ENCODE measurements around the gene EPG5. TPM values are rescaled to one million over a fixed set of nuclear protein-coding genes. Genes with fewer than 3 reads are reported as not detected.
A peak's percentile ranks its signal among the peaks of the same experiment; 100 is the strongest.
"Not testable (repeated sequence)": the region's sequence is repeated elsewhere in the genome, so short reads cannot be mapped to it uniquely, and the experiment has no call there.

The EPG5 gene
- total RNA-seq, 1 experiment from 2014 or later: 5.2 TPM

DNA sequence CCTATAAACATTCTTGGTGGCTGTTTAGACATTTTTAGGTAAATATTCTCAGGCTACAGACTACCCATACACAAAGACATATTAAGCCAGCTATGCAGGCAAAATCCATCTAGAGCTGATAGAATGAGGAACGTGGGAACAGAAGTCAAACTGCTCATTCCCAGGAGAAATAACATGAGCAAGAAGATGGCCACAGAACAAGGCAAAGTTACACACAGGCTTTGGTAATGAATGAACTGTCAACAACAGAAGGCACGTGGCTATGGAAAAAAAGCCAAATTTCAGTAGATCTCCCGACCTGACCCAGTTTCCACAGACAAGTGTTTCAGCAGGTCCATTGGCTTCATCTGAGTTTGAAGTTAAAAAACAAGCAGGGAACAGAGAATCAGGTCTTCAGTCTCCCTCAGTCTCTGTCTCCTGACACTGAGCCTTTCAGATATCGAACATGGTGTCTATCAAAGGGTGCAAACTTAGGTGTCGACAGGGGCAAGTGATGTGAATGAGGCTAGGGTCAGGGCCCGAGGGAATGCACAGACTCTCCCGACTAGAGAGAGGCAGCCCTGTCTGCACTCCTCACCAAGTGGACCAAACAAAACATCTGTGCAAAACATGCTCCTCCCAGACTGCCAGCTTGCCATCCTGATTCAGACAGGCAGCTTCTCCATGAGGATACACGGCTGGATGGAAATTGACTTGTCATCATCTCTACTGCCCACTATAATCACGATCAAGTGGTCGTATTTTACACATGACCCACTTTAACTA is 115.8 kb downstream of the EPG5 start:
- no peak for DNase-seq
- Histone ChIP-seq H3K27me3 (ENCODE audit: control insufficient read depth, insufficient read depth, low read length) (no peaks in the 10 kb centered on the region), H3K4me3 (ENCODE audit: insufficient read depth, low read depth, low read length) (no peak overlapping the region), H3K36me3 (replicated peaks; ENCODE audit: control insufficient read depth, insufficient read depth, low read length) (peaks cover 7% of the 10 kb centered on the region)

GRCh38 chr18:45850021-45850420 is 117.1 kb downstream of the EPG5 start:
- DNase-seq: peak; percentile 64
- H3K4me3 ChIP-seq (ENCODE audit: insufficient read depth, low read depth, low read length): no peak overlapping the region
- H3K27me3 ChIP-seq (ENCODE audit: control insufficient read depth, insufficient read depth, low read length): no peaks in the 10 kb centered on the region
- peaks cover 7% of the 10 kb centered on the region for H3K36me3 ChIP-seq (replicated peaks; ENCODE audit: control insufficient read depth, insufficient read depth, low read length)

GRCh38 chr18:45849529-45849928 is 117.6 kb downstream of the EPG5 start:
- no peaks in the 10 kb centered on the region for H3K27me3 ChIP-seq (ENCODE audit: control insufficient read depth, insufficient read depth, low read length)
- no peak for DNase-seq
- H3K4me3 ChIP-seq (ENCODE audit: insufficient read depth, low read depth, low read length): no peak overlapping the region
- peaks cover 7% of the 10 kb centered on the region for H3K36me3 ChIP-seq (replicated peaks; ENCODE audit: control insufficient read depth, insufficient read depth, low read length)

- H3K27me3 ChIP-seq (ENCODE audit: control insufficient read depth, insufficient read depth, low read length); H3K4me3 ChIP-seq (ENCODE audit: insufficient read depth, low read depth, low read length); DNase-seq; H3K36me3 ChIP-seq (replicated peaks; ENCODE audit: control insufficient read depth, insufficient read depth, low read length): not testable (repeated sequence)
These were observed 118.5 kb downstream of the EPG5 start for GRCh38 chr18:45848643-45849042.

GRCh38 chr18:45847119-45847518 is 120.0 kb downstream of the EPG5 start:
- DNase-seq: no peak
- Histone ChIP-seq H3K27me3 (ENCODE audit: control insufficient read depth, insufficient read depth, low read length) (no peaks in the 10 kb centered on the region), H3K4me3 (ENCODE audit: insufficient read depth, low read depth, low read length) (no peak overlapping the region), H3K36me3 (replicated peaks; ENCODE audit: control insufficient read depth, insufficient read depth, low read length) (peaks cover 7% of the 10 kb centered on the region)

DNA sequence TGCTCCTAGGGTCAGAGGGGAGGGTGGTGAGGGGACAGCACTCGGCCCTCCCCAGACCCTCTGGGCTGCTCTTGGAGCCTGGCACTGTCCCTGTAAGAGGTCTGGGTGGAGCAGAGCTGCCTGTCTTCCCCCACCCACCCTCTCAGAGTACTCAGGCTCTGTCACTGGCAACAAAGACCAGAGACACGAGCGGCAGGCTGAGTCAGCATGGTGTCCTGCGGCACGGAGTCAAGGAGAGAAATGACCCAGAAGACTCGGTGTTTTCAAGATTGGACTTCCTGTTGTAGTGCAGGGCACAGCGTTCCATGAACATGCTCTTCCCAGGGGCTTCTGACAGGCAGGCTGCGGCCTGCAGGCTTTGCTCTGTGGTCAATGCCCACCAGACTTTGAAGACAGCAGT is 121.7 kb downstream of the EPG5 start:
- Histone ChIP-seq H3K27me3 (ENCODE audit: control insufficient read depth, insufficient read depth, low read length) (no peaks in the 10 kb centered on the region), H3K36me3 (replicated peaks; ENCODE audit: control insufficient read depth, insufficient read depth, low read length) (peaks cover 5% of the 10 kb centered on the region), H3K4me3 (ENCODE audit: insufficient read depth, low read depth, low read length) (no peak overlapping the region)
- DNase-seq: no peak

DNA sequence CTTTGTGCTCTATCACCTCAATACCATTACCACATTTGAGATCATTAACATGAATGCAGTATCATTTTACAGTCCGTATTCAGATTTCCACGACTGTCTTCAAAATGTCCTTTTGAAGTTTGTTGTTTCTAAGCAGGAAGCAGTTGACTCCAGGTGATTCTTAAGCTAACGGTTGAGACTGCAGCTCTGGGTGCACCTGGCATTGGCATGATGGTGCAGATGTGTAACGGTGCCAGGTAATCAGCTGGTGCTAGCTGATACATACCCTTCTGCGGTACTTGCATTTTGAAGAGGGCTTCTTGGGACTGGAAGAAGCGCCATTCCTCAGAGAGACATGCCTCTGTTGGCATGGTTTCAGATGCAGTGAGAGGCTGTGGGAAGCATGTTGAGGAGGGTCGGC is 122.2 kb downstream of the EPG5 start:
- no peak overlapping the region for H3K4me3 ChIP-seq (ENCODE audit: insufficient read depth, low read depth, low read length)
- peaks cover 5% of the 10 kb centered on the region for H3K36me3 ChIP-seq (replicated peaks; ENCODE audit: control insufficient read depth, insufficient read depth, low read length)
- no peak for DNase-seq
- H3K27me3 ChIP-seq (ENCODE audit: control insufficient read depth, insufficient read depth, low read length): no peaks in the 10 kb centered on the region

DNA sequence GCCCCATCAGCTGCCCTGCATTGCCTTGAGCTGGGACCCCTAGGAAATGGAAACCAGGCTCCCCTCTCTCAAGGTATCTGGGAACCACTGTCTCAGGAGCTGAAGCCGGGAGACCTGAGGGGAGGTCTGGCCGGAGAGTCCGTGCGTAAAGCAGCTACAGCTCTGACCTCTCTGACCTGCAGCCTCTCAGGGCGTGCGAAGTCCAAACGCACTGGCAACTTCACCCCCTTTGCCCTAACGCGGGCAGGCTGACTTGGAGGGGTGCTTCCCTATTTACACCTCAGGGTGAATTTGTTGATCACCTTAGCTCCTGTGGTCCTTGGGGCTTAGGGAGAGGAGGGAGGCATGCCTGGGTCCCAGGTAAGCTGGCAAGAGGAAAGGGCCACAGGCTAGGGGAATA is 124.1 kb downstream of the EPG5 start:
- no peak for DNase-seq
- no peaks in the 10 kb centered on the region for H3K36me3 ChIP-seq (replicated peaks; ENCODE audit: control insufficient read depth, insufficient read depth, low read length)
- peaks cover 5% of the 10 kb centered on the region for H3K27me3 ChIP-seq (ENCODE audit: control insufficient read depth, insufficient read depth, low read length)
- no peak overlapping the region for H3K4me3 ChIP-seq (ENCODE audit: insufficient read depth, low read depth, low read length)

GRCh38 chr18:45841765-45842442 is 125.2 kb downstream of the EPG5 start:
- Histone ChIP-seq H3K27me3 (ENCODE audit: control insufficient read depth, insufficient read depth, low read length) (peaks cover 16% of the 10 kb centered on the region), H3K36me3 (replicated peaks; ENCODE audit: control insufficient read depth, insufficient read depth, low read length) (no peaks in the 10 kb centered on the region), H3K4me3 (ENCODE audit: insufficient read depth, low read depth, low read length) (no peak overlapping the region)
- no peak for DNase-seq

DNA sequence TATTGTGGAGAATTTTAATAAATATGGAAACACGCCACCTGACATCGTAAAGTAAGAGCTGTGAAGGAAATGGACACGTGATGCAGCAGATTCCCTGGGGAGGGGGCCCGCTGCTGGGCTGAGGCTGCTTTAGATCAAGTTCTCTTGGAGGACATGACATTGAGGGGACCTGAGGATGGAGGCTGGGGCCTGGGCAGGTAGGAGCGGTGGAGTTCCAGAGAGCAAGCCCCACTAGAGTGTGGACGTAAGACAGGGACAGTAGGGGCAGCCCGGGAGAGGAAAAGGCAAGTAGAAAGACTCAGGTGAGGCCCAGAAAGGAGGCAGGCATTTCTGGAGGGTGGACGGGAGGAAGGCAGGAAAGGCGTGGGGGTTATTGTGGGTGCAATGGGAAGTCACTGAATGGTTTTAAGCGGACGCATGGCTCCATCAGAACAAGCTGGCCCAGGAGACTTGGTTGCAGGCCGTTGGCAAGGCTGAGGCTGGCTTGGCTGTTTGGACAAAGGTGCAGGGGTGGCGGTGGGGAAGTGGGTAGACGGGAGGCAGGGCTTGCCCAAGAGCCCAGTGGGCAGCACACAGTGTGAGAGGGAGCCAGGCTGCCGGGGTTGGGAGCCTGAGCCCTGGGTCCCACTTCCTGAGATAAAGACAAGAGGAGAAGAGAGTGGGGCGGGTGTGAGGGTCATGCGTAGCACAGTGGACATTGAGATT is 125.9 kb downstream of the EPG5 start:
- no peak overlapping the region for H3K4me3 ChIP-seq (ENCODE audit: insufficient read depth, low read depth, low read length)
- H3K36me3 ChIP-seq (replicated peaks; ENCODE audit: control insufficient read depth, insufficient read depth, low read length): no peaks in the 10 kb centered on the region
- H3K27me3 ChIP-seq (ENCODE audit: control insufficient read depth, insufficient read depth, low read length): peaks cover 21% of the 10 kb centered on the region
- DNase-seq: no peak

- Histone ChIP-seq H3K4me3 (ENCODE audit: insufficient read depth, low read depth, low read length) (no peak overlapping the region), H3K36me3 (replicated peaks; ENCODE audit: control insufficient read depth, insufficient read depth, low read length) (no peaks in the 10 kb centered on the region), H3K27me3 (ENCODE audit: control insufficient read depth, insufficient read depth, low read length) (peaks cover 25% of the 10 kb centered on the region)
- DNase-seq: peak; percentile 79
These were observed 127.4 kb downstream of the EPG5 start for GRCh38 chr18:45839414-45840395.

GRCh38 chr18:45838302-45839070 is 128.6 kb downstream of the EPG5 start:
- Histone ChIP-seq H3K36me3 (replicated peaks; ENCODE audit: control insufficient read depth, insufficient read depth, low read length) (no peaks in the 10 kb centered on the region), H3K27me3 (ENCODE audit: control insufficient read depth, insufficient read depth, low read length) (peaks cover 25% of the 10 kb centered on the region), H3K4me3 (ENCODE audit: insufficient read depth, low read depth, low read length) (no peak overlapping the region)

GRCh38 chr18:45837283-45838070 is 129.7 kb downstream of the EPG5 start:
- Histone ChIP-seq H3K36me3 (replicated peaks; ENCODE audit: control insufficient read depth, insufficient read depth, low read length) (no peaks in the 10 kb centered on the region), H3K4me3 (ENCODE audit: insufficient read depth, low read depth, low read length) (peak overlapping the region; percentile 47), H3K27me3 (ENCODE audit: control insufficient read depth, insufficient read depth, low read length) (peaks cover 25% of the 10 kb centered on the region)
- peak; percentile 84 for DNase-seq

More at GRCh38 chr18:45838302-45839070, 128.6 kb downstream of the EPG5 start:
- DNase-seq: no peak
